NCI-H187 treated with DMSO at 0.1 percent for 48 hours (cell line): ENCODE measurements around the gene AP5S1.

Experiments used
- DNase-seq: peaks from one replicate; lab custom pipeline; 2025; lab: John Stamatoyannopoulos, UW

The AP5S1 gene

DNA sequence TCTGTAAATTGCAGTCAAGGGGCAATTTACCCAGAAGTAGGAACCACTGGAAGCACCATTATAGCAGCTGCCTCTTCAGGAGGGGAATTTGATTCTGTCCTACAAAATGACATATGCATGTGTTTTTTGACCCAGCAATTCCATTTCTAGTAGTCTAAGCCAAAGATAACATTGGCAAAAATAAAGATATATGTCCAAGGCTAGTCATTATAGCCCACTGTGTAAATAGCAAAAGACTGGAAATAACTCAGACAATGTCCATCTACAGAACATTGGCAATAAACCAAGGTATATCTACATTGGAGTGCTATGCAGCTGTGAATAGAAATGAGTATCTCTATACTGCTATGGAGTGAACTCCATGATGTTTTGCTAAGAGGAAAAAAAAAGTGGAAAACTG, 56.3 kb downstream of the AP5S1 start:
- no peak for DNase-seq
